ENCODE data around the gene PTH2. TPM values are rescaled to one million over a fixed set of nuclear protein-coding genes. Genes with fewer than 3 reads are reported as not detected.
"Not testable (repeated sequence)": the region's sequence is repeated elsewhere in the genome, so short reads cannot be mapped to it uniquely, and the experiment has no call there.

Gene PTH2
- total RNA-seq, 1 donor from 2014 or later: not detected

- Histone ChIP-seq H3K4me2 (ENCODE audit: low read length) (no peak overlapping the region), H3K4me3 (ENCODE audit: insufficient read depth, low read depth, low read length) (no peak overlapping the region), H3K9ac (ENCODE audit: low read length) (no peak overlapping the region), H3K4me1 (ENCODE audit: insufficient read depth, low read length) (no peaks in the 10 kb centered on the region), H3K27me3 (ENCODE audit: insufficient read depth, low read length) (no peaks in the 10 kb centered on the region), H3K79me2 (ENCODE audit: insufficient read depth, low read length) (no peaks in the 10 kb centered on the region), H3K9me3 (ENCODE audit: insufficient read depth, low read depth, low read length) (no peaks in the 10 kb centered on the region), H3K27ac (ENCODE audit: low read depth, low read length) (no peak overlapping the region), H3K36me3 (ENCODE audit: insufficient read depth, low read length) (no peaks in the 10 kb centered on the region), H2AFZ (ENCODE audit: low read depth, low read length) (no peak overlapping the region), H4K20me1 (ENCODE audit: insufficient read depth, low read length) (no peaks in the 10 kb centered on the region)
- no peaks in the 10 kb centered on the region for H3K9me3 Mint-ChIP-seq (ENCODE audit: unreplicated experiment)
- H3K27ac Mint-ChIP-seq (ENCODE audit: unreplicated experiment): no peak overlapping the region
- DNase-seq (ENCODE audit: low read depth): no peak
- no peak overlapping the region for H3K4me3 Mint-ChIP-seq (ENCODE audit: unreplicated experiment)
- TF ChIP-seq CTCF (IDR thresholded peaks at IDR 0.05; ENCODE audit: insufficient read depth, low read depth, low read length) (no peak), EZH2 (IDR thresholded peaks at IDR 0.05; ENCODE audit: insufficient read depth, low read length) (no peak)
- no peaks in the 10 kb centered on the region for H3K27me3 Mint-ChIP-seq (ENCODE audit: low read depth, unreplicated experiment)
- FAIRE-seq: no peak
- no peaks in the 10 kb centered on the region for H3K36me3 Mint-ChIP-seq (ENCODE audit: low read depth, unreplicated experiment)
- no peaks in the 10 kb centered on the region for H3K4me1 Mint-ChIP-seq (ENCODE audit: low read depth, unreplicated experiment)
Observed at GRCh38 chr19:49462492-49462891, 39.3 kb upstream of the PTH2 start.

- no peak for DNase-seq (ENCODE audit: low read depth)
- Mint-ChIP-seq H3K9me3 (ENCODE audit: unreplicated experiment) (no peaks in the 10 kb centered on the region), H3K4me3 (ENCODE audit: unreplicated experiment) (no peak overlapping the region), H3K36me3 (ENCODE audit: low read depth, unreplicated experiment) (no peaks in the 10 kb centered on the region), H3K27me3 (ENCODE audit: low read depth, unreplicated experiment) (no peaks in the 10 kb centered on the region), H3K27ac (ENCODE audit: unreplicated experiment) (no peak overlapping the region), H3K4me1 (ENCODE audit: low read depth, unreplicated experiment) (no peaks in the 10 kb centered on the region)
- Histone ChIP-seq H2AFZ (ENCODE audit: low read depth, low read length) (no peak overlapping the region), H3K27ac (ENCODE audit: low read depth, low read length) (no peak overlapping the region), H4K20me1 (ENCODE audit: insufficient read depth, low read length) (no peaks in the 10 kb centered on the region), H3K36me3 (ENCODE audit: insufficient read depth, low read length) (no peaks in the 10 kb centered on the region), H3K27me3 (ENCODE audit: insufficient read depth, low read length) (no peaks in the 10 kb centered on the region), H3K4me1 (ENCODE audit: insufficient read depth, low read length) (no peaks in the 10 kb centered on the region), H3K9me3 (ENCODE audit: insufficient read depth, low read depth, low read length) (no peaks in the 10 kb centered on the region), H3K79me2 (ENCODE audit: insufficient read depth, low read length) (no peaks in the 10 kb centered on the region), H3K4me2 (ENCODE audit: low read length) (no peak overlapping the region), H3K9ac (ENCODE audit: low read length) (no peak overlapping the region), H3K4me3 (ENCODE audit: insufficient read depth, low read depth, low read length) (no peak overlapping the region)
- no peak for FAIRE-seq
- TF ChIP-seq EZH2 (IDR thresholded peaks at IDR 0.05; ENCODE audit: insufficient read depth, low read length): no peak
- no peak for TF ChIP-seq CTCF (IDR thresholded peaks at IDR 0.05; ENCODE audit: insufficient read depth, low read depth, low read length)
Observed at GRCh38 chr19:49461656-49462055, 38.4 kb upstream of the PTH2 start.

GRCh38 chr19:49461130-49461529 lies 37.9 kb upstream of the PTH2 start:
- not testable (repeated sequence) for H4K20me1 ChIP-seq (ENCODE audit: insufficient read depth, low read length); H3K36me3 ChIP-seq (ENCODE audit: insufficient read depth, low read length); H3K79me2 ChIP-seq (ENCODE audit: insufficient read depth, low read length); H3K4me2 ChIP-seq (ENCODE audit: low read length); H3K27ac Mint-ChIP-seq (ENCODE audit: unreplicated experiment); H3K36me3 Mint-ChIP-seq (ENCODE audit: low read depth, unreplicated experiment); H3K4me1 ChIP-seq (ENCODE audit: insufficient read depth, low read length); H3K9me3 ChIP-seq (ENCODE audit: insufficient read depth, low read depth, low read length); H3K27me3 Mint-ChIP-seq (ENCODE audit: low read depth, unreplicated experiment); H3K27me3 ChIP-seq (ENCODE audit: insufficient read depth, low read length); FAIRE-seq; H3K27ac ChIP-seq (ENCODE audit: low read depth, low read length); H3K4me3 ChIP-seq (ENCODE audit: insufficient read depth, low read depth, low read length); H3K9me3 Mint-ChIP-seq (ENCODE audit: unreplicated experiment); H3K4me3 Mint-ChIP-seq (ENCODE audit: unreplicated experiment); DNase-seq (ENCODE audit: low read depth); H3K4me1 Mint-ChIP-seq (ENCODE audit: low read depth, unreplicated experiment); H3K9ac ChIP-seq (ENCODE audit: low read length); H2AFZ ChIP-seq (ENCODE audit: low read depth, low read length)
